Effector memory CD8-positive, alpha-beta T cell (primary cell): Measurements from ENCODE around the gene PRKCD.
"Not testable (repeated sequence)": the region's sequence is repeated elsewhere in the genome, so short reads cannot be mapped to it uniquely, and the experiment has no call there.

Experiments used
- ATAC-seq: fragments of 150-1000 bp; cut with Tn5 transposase; replicated peaks from 2 replicates; pipeline ENCODE4 v1.10.0; 2021; ENCODE audit warnings: mild to moderate bottlenecking, moderate library complexity
- DNase-seq, 3 experiments: peaks; one replicate each; pipeline ENCODE4 v3.0.0; 2021
- H3K27ac Mint-ChIP-seq, 2 donors: one replicate each; pipeline ENCODE4 v1.8.0; 2022; ENCODE audit warnings: mild to moderate bottlenecking in 2 of 2, mixed read lengths in 2 of 2, moderate library complexity in 2 of 2
- H3K27me3 Mint-ChIP-seq, 2 donors: one replicate each; pipeline ENCODE4 v1.8.0; 2022; ENCODE audit warnings: mixed read lengths in 2 of 2
- H3K36me3 Mint-ChIP-seq: one replicate; pipeline ENCODE4 v1.8.0; 2022; ENCODE audit warnings: mild to moderate bottlenecking, moderate library complexity, mixed read lengths; ENCODE audit not compliant: insufficient read depth
- H3K4me1 Mint-ChIP-seq, 2 donors: one replicate each; pipeline ENCODE4 v1.8.0; 2022; ENCODE audit warnings: low read depth in 2 of 2, mixed read lengths in 2 of 2
- H3K4me3 Mint-ChIP-seq, 2 donors: one replicate each; pipeline ENCODE4 v1.8.0; 2022; ENCODE audit warnings: mild to moderate bottlenecking in 2 of 2, mixed read lengths in 2 of 2, moderate library complexity in 2 of 2
- H3K9me3 Mint-ChIP-seq, 2 donors: one replicate each; pipeline ENCODE4 v1.8.0; 2022; ENCODE audit warnings: mixed read lengths in 2 of 2

The PRKCD gene

GRCh38 chr3:53145713-53146080, 15.3 kb upstream of the PRKCD start:
- H3K27me3 Mint-ChIP-seq: no peaks in the 10 kb centered on the region
- ATAC-seq (no peak), DNase-seq (no peak)
- no peaks in the 10 kb centered on the region for H3K9me3 Mint-ChIP-seq
- H3K27ac Mint-ChIP-seq: no peak overlapping the region
- H3K36me3 Mint-ChIP-seq: no peaks in the 10 kb centered on the region
- H3K4me1 Mint-ChIP-seq: no peaks in the 10 kb centered on the region
- H3K4me3 Mint-ChIP-seq: no peak overlapping the region

GRCh38 chr3:53146319-53146891, 14.6 kb upstream of the PRKCD start:
- no peaks in the 10 kb centered on the region for H3K27me3 Mint-ChIP-seq
- no peak overlapping the region for H3K4me3 Mint-ChIP-seq
- no peak overlapping the region for H3K27ac Mint-ChIP-seq

GRCh38 chr3:53147151-53147902, 13.7 kb upstream of the PRKCD start:
- ATAC-seq: no peak
- no peaks in the 10 kb centered on the region for H3K36me3 Mint-ChIP-seq
- H3K4me1 Mint-ChIP-seq: no peaks in the 10 kb centered on the region
- peaks cover 0 to 3% of the 10 kb centered on the region in 2 donors for H3K27me3 Mint-ChIP-seq
- H3K27ac Mint-ChIP-seq: no peak overlapping the region
- no peak overlapping the region for H3K4me3 Mint-ChIP-seq
- no peaks in the 10 kb centered on the region for H3K9me3 Mint-ChIP-seq
- no peak for DNase-seq

More at GRCh38 chr3:53146319-53146891, 14.6 kb upstream of the PRKCD start:
- ATAC-seq (no peak), DNase-seq (no peak)
- Mint-ChIP-seq H3K36me3 (no peaks in the 10 kb centered on the region), H3K4me1 (no peaks in the 10 kb centered on the region), H3K9me3 (no peaks in the 10 kb centered on the region)

GRCh38 chr3:53147903-53148400, 13.1 kb upstream of the PRKCD start:
- H3K36me3 Mint-ChIP-seq: no peaks in the 10 kb centered on the region
- peaks cover 3 to 9% of the 10 kb centered on the region in 2 donors for H3K27me3 Mint-ChIP-seq
- no peaks in the 10 kb centered on the region for H3K9me3 Mint-ChIP-seq
- no peak for ATAC-seq
- no peak overlapping the region for H3K4me3 Mint-ChIP-seq
- DNase-seq: no peak
- H3K4me1 Mint-ChIP-seq: no peaks in the 10 kb centered on the region
- no peak overlapping the region for H3K27ac Mint-ChIP-seq

- H3K27ac Mint-ChIP-seq: no peak overlapping the region
- H3K4me1 Mint-ChIP-seq: no peaks in the 10 kb centered on the region
- peaks cover 12 to 21% of the 10 kb centered on the region in 2 donors for H3K27me3 Mint-ChIP-seq
- H3K4me3 Mint-ChIP-seq: no peak overlapping the region
- H3K36me3 Mint-ChIP-seq: no peaks in the 10 kb centered on the region
- ATAC-seq: no peak
- H3K9me3 Mint-ChIP-seq: no peaks in the 10 kb centered on the region
- DNase-seq: no peak
These were observed 11.9 kb upstream of the PRKCD start for GRCh38 chr3:53149006-53149690.

- no peak overlapping the region for H3K4me3 Mint-ChIP-seq
- no peak for ATAC-seq
These were observed 11.3 kb upstream of the PRKCD start for GRCh38 chr3:53149699-53150098.

GRCh38 chr3:53150247-53151085, 10.5 kb upstream of the PRKCD start:
- H3K27me3 Mint-ChIP-seq: peaks cover 12 to 35% of the 10 kb centered on the region in 2 donors
- H3K4me1 Mint-ChIP-seq: no peaks in the 10 kb centered on the region

More at GRCh38 chr3:53149699-53150098, 11.3 kb upstream of the PRKCD start:
- no peak for DNase-seq
- Mint-ChIP-seq H3K9me3 (no peaks in the 10 kb centered on the region), H3K4me1 (no peaks in the 10 kb centered on the region), H3K27ac (no peak overlapping the region), H3K36me3 (no peaks in the 10 kb centered on the region), H3K27me3 (peaks cover 12 to 27% of the 10 kb centered on the region in 2 donors)

GRCh38 chr3:53151086-53151438, 9.9 kb upstream of the PRKCD start:
- ATAC-seq, H3K9me3 Mint-ChIP-seq, H3K36me3 Mint-ChIP-seq, H3K4me1 Mint-ChIP-seq, DNase-seq, H3K27ac Mint-ChIP-seq, H3K4me3 Mint-ChIP-seq: not testable (repeated sequence)
- H3K27me3 Mint-ChIP-seq: peaks cover 12 to 41% of the 10 kb centered on the region in 2 donors

More at GRCh38 chr3:53150247-53151085, 10.5 kb upstream of the PRKCD start:
- Mint-ChIP-seq H3K9me3 (no peaks in the 10 kb centered on the region), H3K27ac (no peak overlapping the region), H3K36me3 (no peaks in the 10 kb centered on the region), H3K4me3 (no peak overlapping the region)
- ATAC-seq (no peak), DNase-seq (no peak)

GRCh38 chr3:53151465-53151864, 9.5 kb upstream of the PRKCD start:
- Mint-ChIP-seq H3K27me3 (peaks cover 12 to 45% of the 10 kb centered on the region in 2 donors), H3K27ac (no peak overlapping the region), H3K36me3 (no peaks in the 10 kb centered on the region), H3K9me3 (no peaks in the 10 kb centered on the region), H3K4me1 (no peaks in the 10 kb centered on the region), H3K4me3 (no peak overlapping the region)
- DNase-seq (no peak), ATAC-seq (no peak)

GRCh38 chr3:53151870-53152660, 8.9 kb upstream of the PRKCD start:
- H3K4me1 Mint-ChIP-seq: no peaks in the 10 kb centered on the region
- no peak overlapping the region for H3K4me3 Mint-ChIP-seq
- no peak for DNase-seq
- H3K27ac Mint-ChIP-seq: no peak overlapping the region
- H3K27me3 Mint-ChIP-seq: peaks cover 12 to 51% of the 10 kb centered on the region in 2 donors
- no peaks in the 10 kb centered on the region for H3K9me3 Mint-ChIP-seq
- ATAC-seq: no peak
- H3K36me3 Mint-ChIP-seq: no peaks in the 10 kb centered on the region

- Mint-ChIP-seq H3K36me3 (no peaks in the 10 kb centered on the region), H3K4me3 (no peak overlapping the region), H3K27me3 (peaks cover 12 to 59% of the 10 kb centered on the region in 2 donors), H3K4me1 (no peaks in the 10 kb centered on the region), H3K27ac (no peak overlapping the region), H3K9me3 (no peaks in the 10 kb centered on the region)
- ATAC-seq (no peak), DNase-seq (no peak)
These were observed 7.7 kb upstream of the PRKCD start for GRCh38 chr3:53153264-53153823.

- Mint-ChIP-seq H3K4me3 (no peak overlapping the region), H3K4me1 (no peaks in the 10 kb centered on the region), H3K27ac (no peak overlapping the region), H3K9me3 (no peaks in the 10 kb centered on the region), H3K27me3 (peaks cover 12 to 59% of the 10 kb centered on the region in 2 donors), H3K36me3 (no peaks in the 10 kb centered on the region)
- DNase-seq: no peak
- ATAC-seq: no peak
These were observed 7.0 kb upstream of the PRKCD start for GRCh38 chr3:53153980-53154379.
